OCI-LY7 (cell line): ENCODE results near the gene FKBP10.

Experiments used
- EZH2phosphoT487 ChIP-seq: fragments of 200-600 bp; sonication (generic); IDR thresholded peaks from 2 replicates; pipeline ENCODE4 v1.6.1; 2018; ENCODE audit warnings: low read depth, borderline replicate concordance, mild to moderate bottlenecking, mixed run types, antibody characterized with exemption, low read length, moderate library complexity, mixed read lengths
- TF ChIP-seq, protein P1 (sequence below): fragments of 200-600 bp; sonication (generic); conservative IDR thresholded peaks from 2 replicates; pipeline ENCODE4 v1.5.1; 2014; ENCODE audit warnings: mild to moderate bottlenecking, antibody characterized with exemption, low read length, moderate library complexity, mixed read lengths

DNA sequence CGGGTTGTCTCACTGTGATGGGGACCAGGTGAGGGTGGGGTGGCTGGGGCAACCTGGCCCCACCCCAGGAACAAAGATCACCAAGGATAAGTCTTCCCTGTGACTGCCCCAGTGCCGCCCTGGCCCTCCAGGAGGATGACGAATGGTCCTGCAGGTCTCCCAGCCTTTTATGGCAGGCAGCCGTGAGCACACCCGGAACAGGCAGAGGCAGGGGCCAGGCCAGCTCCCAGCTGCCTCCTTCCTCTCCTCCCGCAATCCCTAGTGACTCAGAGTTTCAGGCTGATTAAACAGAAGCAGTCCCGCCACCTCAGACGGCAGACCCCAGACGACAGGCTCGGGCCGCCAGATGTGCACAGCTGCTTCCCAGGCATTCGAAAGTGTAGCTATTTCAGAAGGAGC, 39.6 kb upstream of the FKBP10 start:
- TF ChIP-seq, protein P1, sequence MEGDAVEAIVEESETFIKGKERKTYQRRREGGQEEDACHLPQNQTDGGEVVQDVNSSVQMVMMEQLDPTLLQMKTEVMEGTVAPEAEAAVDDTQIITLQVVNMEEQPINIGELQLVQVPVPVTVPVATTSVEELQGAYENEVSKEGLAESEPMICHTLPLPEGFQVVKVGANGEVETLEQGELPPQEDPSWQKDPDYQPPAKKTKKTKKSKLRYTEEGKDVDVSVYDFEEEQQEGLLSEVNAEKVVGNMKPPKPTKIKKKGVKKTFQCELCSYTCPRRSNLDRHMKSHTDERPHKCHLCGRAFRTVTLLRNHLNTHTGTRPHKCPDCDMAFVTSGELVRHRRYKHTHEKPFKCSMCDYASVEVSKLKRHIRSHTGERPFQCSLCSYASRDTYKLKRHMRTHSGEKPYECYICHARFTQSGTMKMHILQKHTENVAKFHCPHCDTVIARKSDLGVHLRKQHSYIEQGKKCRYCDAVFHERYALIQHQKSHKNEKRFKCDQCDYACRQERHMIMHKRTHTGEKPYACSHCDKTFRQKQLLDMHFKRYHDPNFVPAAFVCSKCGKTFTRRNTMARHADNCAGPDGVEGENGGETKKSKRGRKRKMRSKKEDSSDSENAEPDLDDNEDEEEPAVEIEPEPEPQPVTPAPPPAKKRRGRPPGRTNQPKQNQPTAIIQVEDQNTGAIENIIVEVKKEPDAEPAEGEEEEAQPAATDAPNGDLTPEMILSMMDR: no peak
- no peak for TF ChIP-seq EZH2phosphoT487
